Measurements from ENCODE around the gene IGSF3.

DNA sequence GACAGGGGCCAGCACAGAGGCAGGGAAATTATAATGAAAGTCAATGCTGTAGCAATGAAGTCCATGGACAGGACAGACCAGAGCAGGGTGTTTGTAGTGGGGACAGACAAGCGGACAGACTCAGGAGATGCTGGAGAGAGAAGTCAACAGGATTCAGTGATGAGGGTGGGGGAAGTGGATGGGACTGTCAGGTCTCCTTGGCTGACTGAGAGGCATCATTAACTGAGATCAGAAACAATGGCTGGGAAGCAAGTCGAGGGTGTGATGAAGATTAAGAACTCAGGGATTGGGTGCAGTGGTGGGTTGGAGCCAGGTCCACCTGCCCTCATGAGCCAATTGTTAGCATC, 122.2 kb downstream of the IGSF3 start:
- TF ChIP-seq, protein P1, sequence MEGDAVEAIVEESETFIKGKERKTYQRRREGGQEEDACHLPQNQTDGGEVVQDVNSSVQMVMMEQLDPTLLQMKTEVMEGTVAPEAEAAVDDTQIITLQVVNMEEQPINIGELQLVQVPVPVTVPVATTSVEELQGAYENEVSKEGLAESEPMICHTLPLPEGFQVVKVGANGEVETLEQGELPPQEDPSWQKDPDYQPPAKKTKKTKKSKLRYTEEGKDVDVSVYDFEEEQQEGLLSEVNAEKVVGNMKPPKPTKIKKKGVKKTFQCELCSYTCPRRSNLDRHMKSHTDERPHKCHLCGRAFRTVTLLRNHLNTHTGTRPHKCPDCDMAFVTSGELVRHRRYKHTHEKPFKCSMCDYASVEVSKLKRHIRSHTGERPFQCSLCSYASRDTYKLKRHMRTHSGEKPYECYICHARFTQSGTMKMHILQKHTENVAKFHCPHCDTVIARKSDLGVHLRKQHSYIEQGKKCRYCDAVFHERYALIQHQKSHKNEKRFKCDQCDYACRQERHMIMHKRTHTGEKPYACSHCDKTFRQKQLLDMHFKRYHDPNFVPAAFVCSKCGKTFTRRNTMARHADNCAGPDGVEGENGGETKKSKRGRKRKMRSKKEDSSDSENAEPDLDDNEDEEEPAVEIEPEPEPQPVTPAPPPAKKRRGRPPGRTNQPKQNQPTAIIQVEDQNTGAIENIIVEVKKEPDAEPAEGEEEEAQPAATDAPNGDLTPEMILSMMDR (conservative IDR thresholded peaks at IDR 0.05): no peak
- TF ChIP-seq EZH2 (IDR thresholded peaks at IDR 0.05; ENCODE audit: low read depth): no peak
